SK-N-SH treated with all-trans-retinoic acid at 6 μM for 48 hours (cell line): ENCODE results near the gene FHIT.

Experiments
- ATAC-seq: fragments of 200-7000 bp; cut with Tn5 transposase; 3 replicates; pipeline ENCODE4 v1.9.1; 2020; ENCODE audit warnings: mild to moderate bottlenecking, moderate library complexity
- BACH2 ChIP-seq: fragments of 250-450 bp; sonication (Bioruptor Pico); IDR thresholded peaks from 2 replicates; pipeline ENCODE4 v1.9.0; 2021; ENCODE audit warnings: mild to moderate bottlenecking, borderline replicate concordance
- ESRRG ChIP-seq: fragments of 250-450 bp; sonication (Bioruptor Pico); IDR thresholded peaks from 2 replicates; pipeline ENCODE4 v1.6.1; 2021; ENCODE audit warnings: mild to moderate bottlenecking
- GLIS3 ChIP-seq: fragments of 250-450 bp; sonication (Bioruptor Pico); IDR thresholded peaks from 2 replicates; pipeline ENCODE4 v1.5.0; 2020; ENCODE audit warnings: mild to moderate bottlenecking, moderate library complexity
- ISL1 ChIP-seq: fragments of 250-450 bp; sonication (Bioruptor Pico); IDR thresholded peaks from 2 replicates; pipeline ENCODE4 v2.1.2; 2022; ENCODE audit warnings: mild to moderate bottlenecking, moderate library complexity
- OSR1 ChIP-seq: fragments of 250-450 bp; sonication (Bioruptor Pico); IDR thresholded peaks from 2 replicates; pipeline ENCODE4 v1.8.0; 2022; ENCODE audit warnings: moderate library complexity, mild to moderate bottlenecking, inconsistent platforms
- PPARA ChIP-seq: fragments of 250-450 bp; sonication (Bioruptor Pico); IDR thresholded peaks from 2 replicates; pipeline ENCODE4 v1.5.0; 2020; ENCODE audit warnings: mild to moderate bottlenecking, borderline replicate concordance
- RARB ChIP-seq: fragments of 250-450 bp; sonication (Bioruptor Pico); IDR thresholded peaks from 2 replicates; pipeline ENCODE4 v1.8.0; 2021; ENCODE audit warnings: mild to moderate bottlenecking, moderate library complexity
- SNAI2 ChIP-seq: fragments of 250-450 bp; sonication (Bioruptor Pico); IDR thresholded peaks from 2 replicates; pipeline ENCODE4 v1.5.0; 2020; ENCODE audit warnings: mild to moderate bottlenecking, moderate library complexity
- TCF4 ChIP-seq: fragments of 250-450 bp; sonication (Bioruptor Pico); IDR thresholded peaks from 2 replicates; pipeline ENCODE4 v1.8.0; 2021; ENCODE audit warnings: mild to moderate bottlenecking, moderate library complexity, borderline replicate concordance
- TOX ChIP-seq: fragments of 250-450 bp; sonication (Bioruptor Pico); IDR thresholded peaks from 2 replicates; pipeline ENCODE4 v1.8.0; 2021; ENCODE audit warnings: mild to moderate bottlenecking, moderate library complexity, borderline replicate concordance
- ZC3H10 ChIP-seq: fragments of 250-450 bp; sonication (Bioruptor Pico); IDR thresholded peaks from 2 replicates; pipeline ENCODE4 v1.5.1; 2021; ENCODE audit warnings: mild to moderate bottlenecking, moderate library complexity
- ZFP3 ChIP-seq: fragments of 250-450 bp; sonication (Bioruptor Pico); IDR thresholded peaks from 2 replicates; pipeline ENCODE4 v1.5.0; 2020; ENCODE audit warnings: mild to moderate bottlenecking, moderate library complexity
- ZFP30 ChIP-seq: fragments of 450-650 bp; formaldehyde crosslinking; IDR thresholded peaks from 2 replicates; pipeline ENCODE4 v1.5.0; 2022; ENCODE audit warnings: mild to moderate bottlenecking, moderate library complexity
- ZNF565 ChIP-seq: fragments of 450-650 bp; formaldehyde crosslinking; conservative IDR thresholded peaks from 2 replicates; pipeline ENCODE4 v1.5.0; 2020; ENCODE audit warnings: low read depth, mild to moderate bottlenecking, moderate library complexity
- ZNF8 ChIP-seq: fragments of 450-650 bp; formaldehyde crosslinking; IDR thresholded peaks from 2 replicates; pipeline ENCODE4 v1.5.0; 2020; ENCODE audit warnings: mild to moderate bottlenecking, moderate library complexity
- TF ChIP-seq, protein P1 (sequence below): fragments of 250-450 bp; sonication (Bioruptor Pico); IDR thresholded peaks from 2 replicates; pipeline ENCODE4 v1.8.0; 2021; ENCODE audit warnings: low read depth, mild to moderate bottlenecking, moderate library complexity, borderline replicate concordance
- TF ChIP-seq, protein P2 (sequence below): fragments of 250-450 bp; sonication (Bioruptor Pico); IDR thresholded peaks from 2 replicates; pipeline ENCODE4 v1.5.0; 2020; ENCODE audit warnings: mild to moderate bottlenecking, moderate library complexity
- TF ChIP-seq, protein P3 (sequence below): fragments of 250-450 bp; sonication (Bioruptor Pico); IDR thresholded peaks from 2 replicates; pipeline ENCODE4 v1.5.1; 2020; ENCODE audit warnings: low read depth, mild to moderate bottlenecking, moderate library complexity
- TF ChIP-seq, protein P4 (sequence below): fragments of 250-450 bp; sonication (Bioruptor Pico); IDR thresholded peaks from 2 replicates; pipeline ENCODE4 v1.5.1; 2021; ENCODE audit warnings: mild to moderate bottlenecking, moderate library complexity

FHIT gene

DNA sequence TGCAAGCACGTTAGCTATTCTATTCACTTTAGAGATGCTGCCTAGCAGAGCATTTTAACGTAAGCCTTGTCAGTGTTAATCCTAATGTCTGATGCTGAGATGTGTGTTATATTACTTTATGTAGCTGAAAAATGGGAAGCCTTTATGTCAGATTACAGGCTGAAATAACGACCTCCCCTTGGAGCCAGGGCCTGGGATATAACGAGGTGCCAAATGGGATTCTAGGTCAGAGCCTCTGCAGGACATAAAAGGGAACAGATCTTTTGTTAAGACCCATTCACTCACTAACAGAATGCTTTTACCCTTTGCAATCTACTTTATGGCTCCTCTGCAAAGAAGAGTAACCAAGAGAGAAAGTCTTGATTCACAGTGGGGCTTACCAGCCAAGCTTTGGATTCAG, 1385.9 kb downstream of the FHIT start (continued):
- TF ChIP-seq, protein P1, sequence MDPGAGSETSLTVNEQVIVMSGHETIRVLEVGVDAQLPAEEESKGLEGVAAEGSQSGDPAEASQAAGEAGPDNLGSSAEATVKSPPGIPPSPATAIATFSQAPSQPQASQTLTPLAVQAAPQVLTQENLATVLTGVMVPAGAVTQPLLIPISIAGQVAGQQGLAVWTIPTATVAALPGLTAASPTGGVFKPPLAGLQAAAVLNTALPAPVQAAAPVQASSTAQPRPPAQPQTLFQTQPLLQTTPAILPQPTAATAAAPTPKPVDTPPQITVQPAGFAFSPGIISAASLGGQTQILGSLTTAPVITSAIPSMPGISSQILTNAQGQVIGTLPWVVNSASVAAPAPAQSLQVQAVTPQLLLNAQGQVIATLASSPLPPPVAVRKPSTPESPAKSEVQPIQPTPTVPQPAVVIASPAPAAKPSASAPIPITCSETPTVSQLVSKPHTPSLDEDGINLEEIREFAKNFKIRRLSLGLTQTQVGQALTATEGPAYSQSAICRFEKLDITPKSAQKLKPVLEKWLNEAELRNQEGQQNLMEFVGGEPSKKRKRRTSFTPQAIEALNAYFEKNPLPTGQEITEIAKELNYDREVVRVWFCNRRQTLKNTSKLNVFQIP, result no peak
- TF ChIP-seq ZNF8 (CRISPR knock-in tag) (no peak), ZNF565 (CRISPR knock-in tag) (no peak)

DNA sequence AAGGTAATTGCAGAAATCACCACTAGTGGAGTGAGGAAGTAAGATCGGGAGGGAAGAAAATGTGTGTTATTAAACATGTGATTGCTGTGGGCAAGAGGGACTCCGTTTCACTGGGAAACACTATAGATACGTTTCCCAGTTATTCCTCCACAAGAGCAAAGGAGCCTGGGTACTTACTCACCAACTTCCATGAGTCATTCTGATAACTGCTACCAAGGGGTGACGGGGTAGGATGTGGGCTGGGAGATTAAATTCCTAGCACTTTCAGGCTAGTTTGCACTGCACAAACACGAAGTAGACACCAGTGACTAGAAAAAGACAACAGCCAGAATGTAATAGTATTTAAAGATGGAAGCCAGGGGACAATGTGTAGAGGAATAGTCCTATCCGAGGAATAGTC, 1388.6 kb downstream of the FHIT start:
- ATAC-seq, result no peak; the same call in 2 of the 3 replicates
- TF ChIP-seq, protein P2, sequence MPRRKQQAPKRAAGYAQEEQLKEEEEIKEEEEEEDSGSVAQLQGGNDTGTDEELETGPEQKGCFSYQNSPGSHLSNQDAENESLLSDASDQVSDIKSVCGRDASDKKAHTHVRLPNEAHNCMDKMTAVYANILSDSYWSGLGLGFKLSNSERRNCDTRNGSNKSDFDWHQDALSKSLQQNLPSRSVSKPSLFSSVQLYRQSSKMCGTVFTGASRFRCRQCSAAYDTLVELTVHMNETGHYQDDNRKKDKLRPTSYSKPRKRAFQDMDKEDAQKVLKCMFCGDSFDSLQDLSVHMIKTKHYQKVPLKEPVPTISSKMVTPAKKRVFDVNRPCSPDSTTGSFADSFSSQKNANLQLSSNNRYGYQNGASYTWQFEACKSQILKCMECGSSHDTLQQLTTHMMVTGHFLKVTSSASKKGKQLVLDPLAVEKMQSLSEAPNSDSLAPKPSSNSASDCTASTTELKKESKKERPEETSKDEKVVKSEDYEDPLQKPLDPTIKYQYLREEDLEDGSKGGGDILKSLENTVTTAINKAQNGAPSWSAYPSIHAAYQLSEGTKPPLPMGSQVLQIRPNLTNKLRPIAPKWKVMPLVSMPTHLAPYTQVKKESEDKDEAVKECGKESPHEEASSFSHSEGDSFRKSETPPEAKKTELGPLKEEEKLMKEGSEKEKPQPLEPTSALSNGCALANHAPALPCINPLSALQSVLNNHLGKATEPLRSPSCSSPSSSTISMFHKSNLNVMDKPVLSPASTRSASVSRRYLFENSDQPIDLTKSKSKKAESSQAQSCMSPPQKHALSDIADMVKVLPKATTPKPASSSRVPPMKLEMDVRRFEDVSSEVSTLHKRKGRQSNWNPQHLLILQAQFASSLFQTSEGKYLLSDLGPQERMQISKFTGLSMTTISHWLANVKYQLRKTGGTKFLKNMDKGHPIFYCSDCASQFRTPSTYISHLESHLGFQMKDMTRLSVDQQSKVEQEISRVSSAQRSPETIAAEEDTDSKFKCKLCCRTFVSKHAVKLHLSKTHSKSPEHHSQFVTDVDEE (CRISPR knock-in tag), result no peak
- no peak for TF ChIP-seq ZFP3 (CRISPR knock-in tag)
- TF ChIP-seq PPARA (CRISPR knock-in tag), result no peak
- no peak for TF ChIP-seq ZC3H10 (CRISPR knock-in tag)
- no peak for TF ChIP-seq RARB
- TF ChIP-seq TOX, result no peak
- TF ChIP-seq, protein P3, sequence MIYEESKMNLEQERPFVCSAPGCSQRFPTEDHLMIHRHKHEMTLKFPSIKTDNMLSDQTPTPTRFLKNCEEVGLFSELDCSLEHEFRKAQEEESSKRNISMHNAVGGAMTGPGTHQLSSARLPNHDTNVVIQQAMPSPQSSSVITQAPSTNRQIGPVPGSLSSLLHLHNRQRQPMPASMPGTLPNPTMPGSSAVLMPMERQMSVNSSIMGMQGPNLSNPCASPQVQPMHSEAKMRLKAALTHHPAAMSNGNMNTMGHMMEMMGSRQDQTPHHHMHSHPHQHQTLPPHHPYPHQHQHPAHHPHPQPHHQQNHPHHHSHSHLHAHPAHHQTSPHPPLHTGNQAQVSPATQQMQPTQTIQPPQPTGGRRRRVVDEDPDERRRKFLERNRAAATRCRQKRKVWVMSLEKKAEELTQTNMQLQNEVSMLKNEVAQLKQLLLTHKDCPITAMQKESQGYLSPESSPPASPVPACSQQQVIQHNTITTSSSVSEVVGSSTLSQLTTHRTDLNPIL (CRISPR knock-in tag), result no peak
- TF ChIP-seq GLIS3, result no peak
- no peak for TF ChIP-seq OSR1 (CRISPR knock-in tag)
- TF ChIP-seq, protein P1, result no peak
- TF ChIP-seq ZNF8 (CRISPR knock-in tag), result no peak
- TF ChIP-seq TCF4 (CRISPR knock-in tag), result no peak
- TF ChIP-seq, protein P4, sequence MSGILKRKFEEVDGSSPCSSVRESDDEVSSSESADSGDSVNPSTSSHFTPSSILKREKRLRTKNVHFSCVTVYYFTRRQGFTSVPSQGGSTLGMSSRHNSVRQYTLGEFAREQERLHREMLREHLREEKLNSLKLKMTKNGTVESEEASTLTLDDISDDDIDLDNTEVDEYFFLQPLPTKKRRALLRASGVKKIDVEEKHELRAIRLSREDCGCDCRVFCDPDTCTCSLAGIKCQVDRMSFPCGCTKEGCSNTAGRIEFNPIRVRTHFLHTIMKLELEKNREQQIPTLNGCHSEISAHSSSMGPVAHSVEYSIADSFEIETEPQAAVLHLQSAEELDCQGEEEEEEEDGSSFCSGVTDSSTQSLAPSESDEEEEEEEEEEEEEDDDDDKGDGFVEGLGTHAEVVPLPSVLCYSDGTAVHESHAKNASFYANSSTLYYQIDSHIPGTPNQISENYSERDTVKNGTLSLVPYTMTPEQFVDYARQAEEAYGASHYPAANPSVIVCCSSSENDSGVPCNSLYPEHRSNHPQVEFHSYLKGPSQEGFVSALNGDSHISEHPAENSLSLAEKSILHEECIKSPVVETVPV (CRISPR knock-in tag), result no peak
- no peak for TF ChIP-seq ESRRG (CRISPR knock-in tag)
- TF ChIP-seq ISL1 (CRISPR knock-in tag), result no peak
- no peak for TF ChIP-seq SNAI2 (CRISPR knock-in tag)

DNA sequence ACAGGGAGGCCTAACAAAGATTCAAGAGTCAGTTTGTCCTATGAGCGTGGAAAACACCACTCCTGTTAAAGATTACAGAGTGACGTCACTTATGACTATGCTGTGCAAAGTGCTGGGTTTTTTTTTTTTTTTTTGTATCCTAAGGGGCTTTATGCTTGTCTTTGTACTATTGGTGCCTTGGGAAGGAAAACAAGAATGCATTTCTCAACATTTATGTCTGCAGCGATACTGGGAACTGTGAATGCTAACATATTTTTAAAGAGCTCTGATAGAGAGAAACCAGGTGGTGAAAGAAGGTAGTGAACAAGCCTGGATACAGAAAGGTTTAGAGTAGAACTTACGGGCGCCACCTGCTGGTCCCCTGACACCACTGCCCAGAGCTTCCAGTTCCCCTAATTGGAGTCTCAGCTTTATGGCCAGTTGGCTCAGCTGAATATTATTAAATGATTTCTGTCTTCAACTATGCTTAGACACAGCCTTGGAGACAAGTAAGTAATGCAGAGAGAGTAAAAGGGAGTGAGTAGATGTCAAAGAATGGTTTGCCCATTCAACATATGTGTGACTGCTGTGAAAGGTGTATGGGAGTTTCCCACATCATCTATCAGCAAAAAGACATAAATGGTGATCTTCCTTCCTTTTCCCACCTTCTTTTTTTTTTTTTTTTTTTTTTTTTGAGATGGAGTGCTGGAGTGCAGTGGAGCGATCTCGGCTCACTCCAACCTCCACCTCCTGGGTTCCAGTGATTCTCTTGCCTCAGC, 1393.5 kb downstream of the FHIT start:
- peak; percentile 100 for ATAC-seq
- TF ChIP-seq RARB (no peak), TOX (no peak), SNAI2 (CRISPR knock-in tag) (no peak)
- TF ChIP-seq, protein P3 (CRISPR knock-in tag), result no peak

DNA sequence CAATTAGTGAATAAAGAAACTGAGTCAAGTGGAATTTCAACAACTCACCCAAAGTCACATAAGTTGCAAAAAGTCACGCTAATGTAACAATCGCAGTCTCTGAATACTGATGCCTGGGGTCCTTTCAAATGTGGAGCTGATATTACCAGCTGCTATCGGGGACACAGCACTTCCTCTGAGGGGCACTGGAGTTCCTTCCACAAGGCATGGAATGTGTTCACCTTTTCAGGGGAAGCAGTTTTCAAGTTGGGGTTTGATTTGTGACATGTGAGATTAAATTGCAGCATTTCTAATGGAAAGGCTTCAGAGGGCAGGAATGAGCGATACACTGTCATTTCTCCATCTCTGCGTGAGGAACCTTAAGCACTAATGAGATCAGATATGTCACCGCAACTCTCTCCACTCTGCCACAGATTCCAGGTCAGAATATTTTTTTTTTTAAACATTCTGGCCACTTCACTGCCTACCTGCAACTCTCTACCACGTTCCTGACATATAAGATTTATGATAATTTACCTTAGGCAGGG, 1394.3 kb downstream of the FHIT start:
- no peak for TF ChIP-seq ZNF565 (CRISPR knock-in tag)
- no peak for TF ChIP-seq ISL1 (CRISPR knock-in tag)
- TF ChIP-seq, protein P1, result no peak
- TF ChIP-seq ZFP30 (CRISPR knock-in tag), result no peak
- TF ChIP-seq BACH2 (CRISPR knock-in tag), result no peak
- TF ChIP-seq RARB, result no peak
- ATAC-seq, result no peak
